GM12892 (cell line): ENCODE data around the gene TFB1M.

Experiments
- POLR2A ChIP-seq: IDR thresholded peaks from 2 replicates; pipeline ENCODE4 v1.6.1; 2011; ENCODE audit warnings: low read depth, low read length, control low read depth
- POLR2AphosphoS5 ChIP-seq: IDR thresholded peaks from 2 replicates; pipeline ENCODE4 v1.6.1; 2011; ENCODE audit warnings: low read depth, low read length, control low read depth

GRCh38 chr6:155333414-155333813 is 19.1 kb upstream of the TFB1M start:
- no peak for TF ChIP-seq POLR2A
- no peak for TF ChIP-seq POLR2AphosphoS5
